Right lobe of liver (tissue), 4 donors: ENCODE data around the gene NAGLU.

Experiments
- POLR2A ChIP-seq: fragments of 450-650 bp; IDR thresholded peaks from one replicate; pipeline ENCODE4 v1.6.1; 2017; ENCODE audit warnings: antibody characterized with exemption, mild to moderate bottlenecking
- TF ChIP-seq, protein P1 (sequence below), 4 donors: fragments of 200-600 bp in 3 of 4; fragments of 450-650 bp in 1 of 4; IDR thresholded peaks; one replicate each; pipeline versions ENCODE4 v1.5.1 to v1.8.0; 2016 to 2022; ENCODE audit warnings: antibody characterized with exemption in 4 of 4, mild to moderate bottlenecking in 2 of 4
- donor health status: DM: no; HTN: no; CAD: no.
- donor health status: DM: no; HTN: no; CAD: no.
- donor health status: DM: no; HTN: yes; CAD: no.

GRCh38 chr17:42563543-42563942 is 27.5 kb downstream of the NAGLU start:
- TF ChIP-seq, protein P1, sequence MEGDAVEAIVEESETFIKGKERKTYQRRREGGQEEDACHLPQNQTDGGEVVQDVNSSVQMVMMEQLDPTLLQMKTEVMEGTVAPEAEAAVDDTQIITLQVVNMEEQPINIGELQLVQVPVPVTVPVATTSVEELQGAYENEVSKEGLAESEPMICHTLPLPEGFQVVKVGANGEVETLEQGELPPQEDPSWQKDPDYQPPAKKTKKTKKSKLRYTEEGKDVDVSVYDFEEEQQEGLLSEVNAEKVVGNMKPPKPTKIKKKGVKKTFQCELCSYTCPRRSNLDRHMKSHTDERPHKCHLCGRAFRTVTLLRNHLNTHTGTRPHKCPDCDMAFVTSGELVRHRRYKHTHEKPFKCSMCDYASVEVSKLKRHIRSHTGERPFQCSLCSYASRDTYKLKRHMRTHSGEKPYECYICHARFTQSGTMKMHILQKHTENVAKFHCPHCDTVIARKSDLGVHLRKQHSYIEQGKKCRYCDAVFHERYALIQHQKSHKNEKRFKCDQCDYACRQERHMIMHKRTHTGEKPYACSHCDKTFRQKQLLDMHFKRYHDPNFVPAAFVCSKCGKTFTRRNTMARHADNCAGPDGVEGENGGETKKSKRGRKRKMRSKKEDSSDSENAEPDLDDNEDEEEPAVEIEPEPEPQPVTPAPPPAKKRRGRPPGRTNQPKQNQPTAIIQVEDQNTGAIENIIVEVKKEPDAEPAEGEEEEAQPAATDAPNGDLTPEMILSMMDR (IDR thresholded peaks at IDR 0.05), result no peak
- no peak for TF ChIP-seq POLR2A
